Suppressor macrophage treated with lipopolysaccharide for 4 hours (primary cell): ENCODE data around the gene NTHL1.

ENCODE experiments used
- DNase-seq: peaks from one replicate; pipeline ENCODE4 v3.0.0-alpha.2; 2020

NTHL1 gene

DNA sequence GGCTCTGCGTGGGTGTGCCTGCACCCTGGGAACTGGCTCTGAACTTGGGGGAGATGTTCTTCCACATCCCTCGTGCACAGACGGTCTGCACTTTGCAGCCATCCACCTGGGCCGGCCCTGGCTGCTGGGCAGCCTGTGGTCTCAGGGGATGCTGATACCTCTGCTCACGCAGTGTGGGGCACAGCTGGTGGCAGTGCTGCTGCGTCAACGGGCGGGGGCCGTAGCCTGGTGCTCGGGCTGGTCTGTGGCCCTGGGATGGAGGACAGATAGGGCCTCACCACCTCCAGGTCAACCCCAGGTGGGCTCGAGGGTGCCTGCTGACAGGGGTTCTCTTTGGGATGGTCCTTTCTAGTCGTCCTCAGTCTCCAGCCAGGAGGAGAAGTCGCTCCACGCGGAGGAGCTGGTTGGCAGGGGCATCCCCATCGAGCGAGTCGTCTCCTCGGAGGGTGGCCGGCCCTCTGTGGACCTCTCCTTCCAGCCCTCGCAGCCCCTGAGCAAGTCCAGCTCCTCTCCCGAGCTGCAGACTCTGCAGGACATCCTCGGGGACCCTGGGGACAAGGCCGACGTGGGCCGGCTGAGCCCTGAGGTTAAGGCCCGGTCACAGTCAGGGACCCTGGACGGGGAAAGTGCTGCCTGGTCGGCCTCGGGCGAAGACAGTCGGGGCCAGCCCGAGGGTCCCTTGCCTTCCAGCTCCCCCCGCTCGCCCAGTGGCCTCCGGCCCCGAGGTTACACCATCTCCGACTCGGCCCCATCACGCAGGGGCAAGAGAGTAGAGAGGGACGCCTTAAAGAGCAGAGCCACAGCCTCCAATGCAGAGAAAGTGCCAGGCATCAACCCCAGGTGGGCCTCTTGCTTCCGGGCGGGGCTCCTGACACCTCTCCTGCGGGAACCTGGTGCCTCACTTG lies 36.5 kb upstream of the NTHL1 start:
- DNase-seq = no peak

DNA sequence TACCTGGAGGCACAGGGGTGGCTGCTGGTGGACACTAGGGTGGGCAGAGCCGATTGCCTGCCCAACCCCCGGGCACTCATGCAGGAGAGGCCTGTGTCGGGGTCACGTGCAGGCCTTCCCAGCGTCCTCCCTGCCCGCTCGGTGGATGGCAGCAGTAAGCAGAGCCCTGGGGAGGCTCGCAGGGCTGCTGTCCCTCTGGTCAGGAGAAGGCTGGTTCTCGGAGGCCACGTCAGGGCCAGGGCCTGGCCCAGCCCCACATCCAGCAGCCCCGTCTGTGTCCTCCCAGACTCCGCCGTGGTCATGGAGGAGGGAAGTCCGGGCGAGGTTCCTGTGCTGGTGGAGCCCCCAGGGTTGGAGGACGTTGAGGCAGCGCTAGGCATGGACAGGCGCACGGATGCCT lies 35.8 kb upstream of the NTHL1 start:
- no peak for DNase-seq

DNA sequence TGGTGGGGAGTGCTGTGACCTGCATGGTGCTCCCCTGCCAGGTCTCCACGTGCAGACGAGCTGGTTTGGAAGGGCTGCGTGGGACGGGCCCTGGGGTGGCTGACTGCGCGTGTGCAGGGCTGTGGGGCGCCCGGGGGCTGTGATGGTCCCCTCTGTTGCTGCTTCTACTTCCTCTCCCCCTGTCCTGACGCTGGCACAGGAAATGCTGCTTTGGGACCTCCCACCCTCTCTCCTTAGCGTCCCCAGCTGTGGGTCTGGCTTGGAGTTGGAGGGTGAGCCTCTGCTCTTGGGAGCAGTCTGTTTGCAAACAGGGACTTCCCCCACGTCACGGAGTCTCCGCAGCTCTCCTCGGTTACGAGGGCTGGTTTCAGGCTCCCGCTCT lies 35.3 kb upstream of the NTHL1 start:
- DNase-seq = no peak

- no peak for DNase-seq
These were observed 34.7 kb upstream of the NTHL1 start for GRCh38 chr16:2082171-2082982.

DNA sequence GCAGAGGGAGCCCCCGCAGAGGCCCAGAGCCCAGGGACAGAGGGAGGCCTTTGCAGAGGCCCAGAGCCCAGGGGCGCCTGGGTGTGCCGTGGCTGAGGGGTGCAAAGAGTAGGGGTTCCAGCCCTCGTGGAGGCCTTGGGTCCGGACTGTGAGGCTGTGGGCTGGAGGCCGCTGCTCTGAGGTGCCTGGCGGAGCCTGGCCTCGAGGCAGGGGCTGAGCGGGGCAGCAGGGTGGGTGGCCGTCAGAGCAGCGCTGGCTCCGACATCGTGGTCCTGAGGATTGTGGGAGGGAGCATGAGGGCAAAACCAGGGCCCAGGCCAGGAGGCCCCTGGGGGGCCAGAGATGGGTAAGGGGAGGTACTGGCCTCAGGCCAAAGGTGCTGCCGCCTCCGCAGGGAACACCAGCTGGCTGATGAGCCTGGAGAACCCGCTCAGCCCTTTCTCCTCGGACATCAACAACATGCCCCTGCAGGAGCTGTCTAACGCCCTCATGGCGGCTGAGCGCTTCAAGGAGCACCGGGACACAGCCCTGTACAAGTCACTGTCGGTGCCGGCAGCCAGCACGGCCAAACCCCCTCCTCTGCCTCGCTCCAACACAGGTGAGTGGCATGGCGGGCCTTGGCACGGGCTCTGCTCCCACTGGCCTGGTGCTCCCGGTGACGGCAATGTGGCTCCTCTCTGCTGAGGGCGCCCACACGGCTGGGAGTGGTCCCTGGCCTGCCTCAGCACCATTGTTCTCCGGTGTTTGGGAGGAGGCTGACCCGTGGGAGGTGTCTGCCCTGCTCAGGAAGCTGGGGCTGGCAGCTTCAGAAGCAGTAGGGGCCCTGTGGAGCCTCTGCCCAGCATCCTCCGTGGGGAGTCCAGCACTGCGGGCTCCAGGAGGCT lies 33.8 kb upstream of the NTHL1 start:
- no peak for DNase-seq

DNA sequence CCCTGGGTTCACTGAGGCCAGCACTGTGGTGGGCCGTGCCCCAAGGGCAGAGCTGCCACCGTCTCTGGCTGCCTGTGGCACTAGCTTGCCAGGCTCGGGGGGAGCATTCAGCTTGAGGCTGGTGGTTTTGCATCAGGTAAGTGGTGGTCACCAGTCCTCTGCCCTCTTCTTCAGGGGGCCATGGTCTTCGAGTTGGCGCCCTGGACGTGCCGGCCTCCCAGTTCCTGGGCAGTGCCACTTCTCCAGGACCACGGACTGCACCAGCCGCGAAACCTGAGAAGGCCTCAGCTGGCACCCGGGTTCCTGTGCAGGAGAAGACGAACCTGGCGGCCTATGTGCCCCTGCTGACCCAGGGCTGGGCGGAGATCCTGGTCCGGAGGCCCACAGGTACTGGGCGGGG lies 32.4 kb upstream of the NTHL1 start:
- DNase-seq = no peak

- DNase-seq = no peak
These were observed 31.7 kb upstream of the NTHL1 start for GRCh38 chr16:2079311-2079800.

DNA sequence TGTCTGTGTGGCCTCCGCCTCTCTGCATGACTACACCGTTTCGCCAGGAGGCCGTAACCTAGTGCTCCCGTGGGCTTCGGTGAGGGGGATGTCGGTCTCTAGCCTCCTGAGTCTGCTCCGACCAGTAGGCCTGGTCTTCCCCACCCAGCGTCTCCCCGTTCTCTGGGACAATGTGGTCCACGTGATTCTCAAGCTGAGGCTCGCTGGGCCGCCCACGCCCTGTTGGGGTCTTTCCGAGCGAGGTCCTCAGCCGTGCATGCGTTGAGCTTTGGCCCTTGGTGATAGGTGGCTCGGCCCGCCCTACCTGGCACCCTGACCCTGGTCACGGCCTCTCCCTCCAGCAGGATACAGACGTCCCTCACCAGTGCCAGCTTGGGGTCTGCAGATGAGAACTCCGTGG lies 31.1 kb upstream of the NTHL1 start:
- no peak for DNase-seq

GRCh38 chr16:2078096-2078495 lies 30.5 kb upstream of the NTHL1 start:
- DNase-seq = no peak

DNA sequence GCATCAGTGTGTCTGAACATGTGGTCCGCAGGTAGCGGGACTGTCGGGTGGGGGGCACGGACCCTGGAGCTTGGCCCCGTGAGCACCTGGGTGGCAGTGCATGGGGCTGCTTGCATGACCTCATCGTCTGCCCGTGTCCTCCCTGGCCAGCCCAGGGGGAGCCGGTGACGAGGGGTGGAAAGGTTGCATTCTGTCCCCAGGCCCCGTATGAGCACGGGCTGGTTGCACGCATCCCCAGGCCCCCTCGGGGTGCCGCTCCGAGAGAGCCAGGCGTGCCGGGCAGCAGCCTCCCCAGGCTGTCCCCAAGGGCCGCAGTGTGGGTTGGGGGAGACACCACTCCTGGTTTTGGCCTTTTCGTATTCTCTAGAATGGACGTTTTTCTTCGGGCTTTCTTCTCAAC lies 30.1 kb upstream of the NTHL1 start:
- DNase-seq = no peak

DNA sequence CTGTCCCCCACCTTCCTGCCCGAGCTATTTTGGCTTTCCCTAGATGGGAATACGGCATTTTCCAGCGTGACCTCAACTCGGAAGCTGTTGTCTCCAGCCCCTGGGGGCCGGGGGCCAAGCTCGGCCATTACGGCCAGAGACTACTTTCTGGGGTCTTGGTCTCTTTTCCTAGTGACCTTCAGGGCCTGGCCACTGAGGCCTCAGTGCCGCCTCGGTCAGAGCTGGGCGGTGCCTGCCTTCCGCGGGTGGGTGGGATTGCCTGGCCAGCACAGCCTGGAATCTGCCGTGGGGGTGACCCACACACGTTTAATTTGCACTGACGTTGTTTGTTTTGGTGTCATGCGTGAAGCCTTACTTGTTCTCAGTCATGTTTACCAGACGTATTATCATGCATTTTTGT lies 29.4 kb upstream of the NTHL1 start:
- no peak for DNase-seq

GRCh38 chr16:2076072-2076865 lies 28.6 kb upstream of the NTHL1 start:
- DNase-seq = no peak

GRCh38 chr16:2075631-2076030 lies 28.0 kb upstream of the NTHL1 start:
- no peak for DNase-seq

DNA sequence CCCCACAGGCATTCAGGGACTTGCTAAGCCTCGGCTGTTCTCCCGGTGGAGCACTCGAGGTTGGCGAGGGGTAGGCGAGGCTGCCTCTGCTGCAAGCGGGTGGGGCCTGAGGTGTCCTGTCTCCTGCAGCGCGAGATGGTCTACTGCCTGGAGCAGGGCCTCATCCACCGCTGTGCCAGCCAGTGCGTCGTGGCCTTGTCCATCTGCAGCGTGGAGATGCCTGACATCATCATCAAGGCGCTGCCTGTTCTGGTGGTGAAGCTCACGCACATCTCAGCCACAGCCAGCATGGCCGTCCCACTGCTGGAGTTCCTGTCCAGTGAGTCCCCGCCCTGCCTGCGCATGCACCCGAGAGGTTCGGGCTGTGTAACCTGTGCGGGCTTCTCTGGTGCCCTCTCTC lies 26.4 kb upstream of the NTHL1 start:
- no peak for DNase-seq

GRCh38 chr16:2072926-2073325 lies 25.3 kb upstream of the NTHL1 start:
- no peak for DNase-seq

GRCh38 chr16:2071454-2072202 lies 24.0 kb upstream of the NTHL1 start:
- DNase-seq = no peak

DNA sequence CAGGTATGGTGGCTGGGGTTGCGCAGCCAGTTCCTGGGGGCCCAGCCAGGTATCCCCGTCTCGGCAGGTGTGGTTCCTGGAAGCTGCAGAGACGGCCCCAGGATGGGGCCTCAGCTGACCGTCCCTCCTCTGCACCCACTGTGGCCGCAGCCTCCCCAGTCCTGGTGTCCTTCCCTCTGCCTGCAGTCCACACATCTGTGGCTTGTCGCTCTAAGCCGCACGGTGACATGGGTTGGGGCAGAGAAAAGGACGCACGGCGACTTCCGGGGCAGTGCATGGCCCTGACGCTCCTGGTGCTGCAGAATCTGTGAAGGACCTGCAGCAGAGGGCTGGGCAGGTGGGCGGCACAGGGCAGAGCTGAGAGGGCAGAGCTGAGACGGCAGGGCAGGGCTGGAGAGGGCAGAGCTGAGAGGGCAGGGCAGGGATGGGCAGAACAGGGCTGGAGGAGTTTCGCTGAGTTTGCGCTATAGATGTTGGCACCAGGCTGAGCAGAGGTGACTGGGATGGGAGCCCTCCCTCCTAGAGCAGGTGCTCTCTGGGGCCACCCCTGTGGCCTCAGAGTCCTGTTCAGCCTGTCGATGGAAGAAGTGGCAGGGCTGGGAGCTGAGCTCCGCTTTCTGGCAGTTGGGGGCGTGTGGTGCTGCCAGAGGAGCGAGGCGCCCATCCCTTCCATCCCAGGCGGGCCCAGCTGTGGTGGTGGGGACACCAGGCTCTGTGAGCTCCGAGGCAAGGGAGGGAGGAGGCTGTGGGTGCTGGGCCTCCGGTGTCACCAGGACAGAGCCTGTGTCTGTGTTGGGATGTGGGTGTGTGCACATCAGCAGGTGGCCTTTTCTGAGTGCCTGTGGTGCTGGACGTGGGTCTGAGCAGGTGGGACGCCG lies 23.2 kb upstream of the NTHL1 start:
- DNase-seq = no peak

DNA sequence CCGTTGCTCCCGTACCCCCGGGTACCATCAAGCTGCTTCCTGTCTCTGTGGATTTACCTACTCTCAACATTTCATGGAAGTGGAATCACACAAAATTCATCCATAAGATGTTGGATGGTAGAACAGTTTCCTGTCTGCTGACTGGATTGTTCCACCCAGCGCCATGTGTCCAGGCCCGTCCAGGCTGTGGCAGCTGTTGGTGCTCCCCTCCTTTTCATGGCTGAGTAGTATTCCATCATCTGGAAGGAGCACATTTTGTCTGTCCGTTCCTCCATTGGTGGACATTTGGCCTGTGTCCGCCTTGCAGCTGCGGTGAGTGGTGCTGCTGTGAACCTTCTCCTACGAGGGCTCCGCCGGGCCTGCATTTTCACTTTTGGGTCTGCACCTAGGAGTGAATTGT lies 18.5 kb upstream of the NTHL1 start:
- DNase-seq = no peak

- no peak for DNase-seq
These were observed 16.8 kb upstream of the NTHL1 start for GRCh38 chr16:2064368-2064945.

DNA sequence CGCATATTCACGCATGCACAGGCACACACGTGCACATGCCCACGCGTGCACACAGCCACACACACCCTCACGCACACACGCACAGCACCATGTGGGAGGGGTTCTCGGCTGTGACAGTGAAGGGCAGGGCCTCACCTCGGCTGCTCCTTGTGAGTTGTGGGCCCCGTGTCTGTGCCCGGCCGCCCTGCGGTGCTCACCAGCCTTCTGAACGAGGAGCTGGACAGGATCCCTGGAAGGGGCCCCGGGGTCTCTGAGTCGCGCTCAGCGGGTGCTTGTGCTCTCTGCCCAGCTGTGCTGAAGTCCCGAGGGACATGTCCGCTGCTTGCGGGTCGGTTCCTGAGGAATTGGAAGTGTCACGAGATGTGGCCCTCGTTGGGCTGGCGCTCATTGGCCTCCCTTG lies 16.2 kb upstream of the NTHL1 start:
- DNase-seq = no peak
